Cardiac muscle cell (in vitro differentiated cells and primary cell): ENCODE data around the gene MED8. TPM values are rescaled to one million over a fixed set of nuclear protein-coding genes. Genes with fewer than 3 reads are reported as not detected.

ENCODE experiments used
- DNase-seq, 2 donors: peaks; one replicate each; pipeline versions ENCODE4 v3.0.0 to v3.0.0-alpha.2; 2010 to 2017; ENCODE audit warnings: low read depth in 1 of 2, low spot score in 1 of 2
- H3K27ac ChIP-seq: fragments of 200-600 bp; sonication (generic); 2 replicates; pipeline ENCODE4 v1.5.1; 2016
- H3K27me3 ChIP-seq: fragments of 200-600 bp; sonication (generic); 2 replicates; pipeline ENCODE4 v1.6.0; 2016; ENCODE audit warnings: control low read depth
- H3K36me3 ChIP-seq: fragments of 200-600 bp; sonication (generic); 2 replicates; pipeline ENCODE4 v1.5.1; 2016; ENCODE audit warnings: control low read depth
- H3K4me1 ChIP-seq: fragments of 200-600 bp; sonication (generic); 2 replicates; pipeline ENCODE4 v1.8.1; 2017; ENCODE audit warnings: low read depth, mild to moderate bottlenecking, mixed run types
- H3K4me3 ChIP-seq: fragments of 200-600 bp; sonication (generic); 2 replicates; pipeline ENCODE4 v1.5.1; 2016; ENCODE audit warnings: mild to moderate bottlenecking
- H3K9me3 ChIP-seq: fragments of 200-600 bp; sonication (generic); 2 replicates; pipeline ENCODE4 v1.5.1; 2017; ENCODE audit warnings: low read depth, mild to moderate bottlenecking, control low read depth
- CTCF ChIP-seq: IDR thresholded peaks from 2 replicates; pipeline ENCODE4 v1.5.1; 2012; ENCODE audit warnings: low read depth, mild to moderate bottlenecking, low read length
- polyA plus RNA-seq: library from polyadenylated mRNA; unstranded; fragments of >200 nt; fragmentation: Nextera tagmentation; extraction: Ambion mirVana; gene quantifications from 2 replicates; pipeline ENCODE4 v1.2.1, GENCODE V29; 2016
- total RNA-seq: library from RNA; depleted of rRNA; stranded (reverse); fragments of >200 nt; gene quantifications from 2 replicates; pipeline ENCODE4 v1.2.3, GENCODE V29; 2016

The MED8 gene
- total and polyA plus RNA-seq, 2 experiments from 2014 or later, result 25.5 to 38.8 TPM

GRCh38 chr1:43348809-43349593 lies 40.6 kb downstream of the MED8 start:
- peak; percentile 78 to 95 for DNase-seq
- no peaks in the 10 kb centered on the region for H3K36me3 ChIP-seq
- H3K27ac ChIP-seq, result peak overlapping the region; percentile 97
- peaks cover 31% of the 10 kb centered on the region for H3K4me1 ChIP-seq
- peak overlapping the region; percentile 38 for H3K4me3 ChIP-seq
- H3K9me3 ChIP-seq, result no peaks in the 10 kb centered on the region
- TF ChIP-seq CTCF, result no peak
- H3K27me3 ChIP-seq, result no peaks in the 10 kb centered on the region

GRCh38 chr1:43348343-43348808 lies 41.2 kb downstream of the MED8 start:
- no peaks in the 10 kb centered on the region for H3K36me3 ChIP-seq
- peak in 1 of 2 donors; percentile 39 for DNase-seq
- peak overlapping the region; percentile 97 for H3K27ac ChIP-seq
- no peaks in the 10 kb centered on the region for H3K27me3 ChIP-seq
- H3K9me3 ChIP-seq, result no peaks in the 10 kb centered on the region
- H3K4me3 ChIP-seq, result peak overlapping the region; percentile 38
- no peak for TF ChIP-seq CTCF
- peaks cover 34% of the 10 kb centered on the region for H3K4me1 ChIP-seq

GRCh38 chr1:43346636-43347035 lies 43.0 kb downstream of the MED8 start:
- TF ChIP-seq CTCF, result no peak
- H3K4me1 ChIP-seq, result peaks cover 34% of the 10 kb centered on the region
- no peaks in the 10 kb centered on the region for H3K36me3 ChIP-seq
- H3K27ac ChIP-seq, result no peak overlapping the region
- no peak overlapping the region for H3K4me3 ChIP-seq
- H3K9me3 ChIP-seq, result no peaks in the 10 kb centered on the region
- H3K27me3 ChIP-seq, result no peaks in the 10 kb centered on the region
- DNase-seq, result no peak

- Histone ChIP-seq H3K4me1 (peaks cover 30% of the 10 kb centered on the region), H3K4me3 (no peak overlapping the region), H3K27ac (peak overlapping the region; percentile 72), H3K27me3 (no peaks in the 10 kb centered on the region), H3K36me3 (no peaks in the 10 kb centered on the region), H3K9me3 (no peaks in the 10 kb centered on the region)
- no peak for DNase-seq
- TF ChIP-seq CTCF, result no peak
Measured at GRCh38 chr1:43345120-43345519, 44.5 kb downstream of the MED8 start.

- no peak for TF ChIP-seq CTCF
- peak in 1 of 2 donors; percentile 22 for DNase-seq
- no peak overlapping the region for H3K4me3 ChIP-seq
- peak overlapping the region; percentile 72 for H3K27ac ChIP-seq
- H3K9me3 ChIP-seq, result no peaks in the 10 kb centered on the region
- no peaks in the 10 kb centered on the region for H3K36me3 ChIP-seq
- peaks cover 28% of the 10 kb centered on the region for H3K4me1 ChIP-seq
- no peaks in the 10 kb centered on the region for H3K27me3 ChIP-seq
Measured at GRCh38 chr1:43344267-43344850, 45.2 kb downstream of the MED8 start.
